Erythroblast (primary cell): Measurements from ENCODE around the gene NOTCH3.

Experiments used
- DNase-seq, 2 experiments: peaks; one replicate each; lab custom pipeline; 2025; lab: John Stamatoyannopoulos, UW
- GATA1 ChIP-seq: IDR thresholded peaks from 2 replicates; pipeline ENCODE4 v1.6.1; 2011; ENCODE audit warnings: low read depth, mild to moderate bottlenecking, control low read depth, low read length, moderate library complexity
- POLR2A ChIP-seq: IDR thresholded peaks from 2 replicates; pipeline ENCODE4 v1.6.1; 2011; ENCODE audit warnings: mild to moderate bottlenecking, low read length

NOTCH3 gene

GRCh38 chr19:15222738-15223648, 22.2 kb upstream of the NOTCH3 start:
- TF ChIP-seq POLR2A (no peak), GATA1 (no peak)
- DNase-seq = peak; percentile 82 to 85

GRCh38 chr19:15220833-15221232, 20.0 kb upstream of the NOTCH3 start:
- DNase-seq = no peak
- TF ChIP-seq POLR2A = no peak
- no peak for TF ChIP-seq GATA1

GRCh38 chr19:15218501-15218900, 17.7 kb upstream of the NOTCH3 start:
- no peak for DNase-seq
- TF ChIP-seq POLR2A = no peak

- DNase-seq = no peak
- TF ChIP-seq GATA1 (no peak), POLR2A (no peak)
Observed at GRCh38 chr19:15216363-15216762, 15.6 kb upstream of the NOTCH3 start.

- DNase-seq = no peak
- TF ChIP-seq GATA1 (no peak), POLR2A (no peak)
Observed at GRCh38 chr19:15213715-15214381, 13.1 kb upstream of the NOTCH3 start.

- DNase-seq = no peak
- no peak for TF ChIP-seq GATA1
- TF ChIP-seq POLR2A = no peak
Observed at GRCh38 chr19:15212711-15213110, 11.9 kb upstream of the NOTCH3 start.

- TF ChIP-seq GATA1 (no peak), POLR2A (no peak)
- peak; percentile 67 to 88 for DNase-seq
Observed at GRCh38 chr19:15210323-15210781, 9.6 kb upstream of the NOTCH3 start.

- TF ChIP-seq POLR2A (no peak), GATA1 (no peak)
- no peak for DNase-seq
Observed at GRCh38 chr19:15201374-15202023, 704 bp upstream of the NOTCH3 start.

- no peak for TF ChIP-seq POLR2A
- TF ChIP-seq GATA1 = no peak
- DNase-seq = no peak
Observed at GRCh38 chr19:15199661-15200552, 888 bp downstream of the NOTCH3 start.

- TF ChIP-seq POLR2A (no peak), GATA1 (no peak)
- DNase-seq = no peak
Observed at GRCh38 chr19:15198951-15199660, 1.7 kb downstream of the NOTCH3 start.

- DNase-seq = no peak
- TF ChIP-seq POLR2A = no peak
- TF ChIP-seq GATA1 = no peak
Observed at GRCh38 chr19:15197942-15198341, 2.9 kb downstream of the NOTCH3 start.

- TF ChIP-seq GATA1 (no peak), POLR2A (no peak)
- no peak for DNase-seq
Observed at GRCh38 chr19:15197275-15197941, 3.4 kb downstream of the NOTCH3 start.
